Stimulated activated CD4-positive, alpha-beta T cell treated with anti-CD3 and anti-CD28 coated beads, TNF-alpha, amount 100 ng/mL, for 48 hours (primary cell): ENCODE measurements around the gene FNDC10.

Experiments
- DNase-seq, 3 donors: peaks; one replicate each; pipeline ENCODE4 v3.0.0-alpha.2; 2020; ENCODE audit warnings: low read depth in 3 of 3

Gene FNDC10

DNA sequence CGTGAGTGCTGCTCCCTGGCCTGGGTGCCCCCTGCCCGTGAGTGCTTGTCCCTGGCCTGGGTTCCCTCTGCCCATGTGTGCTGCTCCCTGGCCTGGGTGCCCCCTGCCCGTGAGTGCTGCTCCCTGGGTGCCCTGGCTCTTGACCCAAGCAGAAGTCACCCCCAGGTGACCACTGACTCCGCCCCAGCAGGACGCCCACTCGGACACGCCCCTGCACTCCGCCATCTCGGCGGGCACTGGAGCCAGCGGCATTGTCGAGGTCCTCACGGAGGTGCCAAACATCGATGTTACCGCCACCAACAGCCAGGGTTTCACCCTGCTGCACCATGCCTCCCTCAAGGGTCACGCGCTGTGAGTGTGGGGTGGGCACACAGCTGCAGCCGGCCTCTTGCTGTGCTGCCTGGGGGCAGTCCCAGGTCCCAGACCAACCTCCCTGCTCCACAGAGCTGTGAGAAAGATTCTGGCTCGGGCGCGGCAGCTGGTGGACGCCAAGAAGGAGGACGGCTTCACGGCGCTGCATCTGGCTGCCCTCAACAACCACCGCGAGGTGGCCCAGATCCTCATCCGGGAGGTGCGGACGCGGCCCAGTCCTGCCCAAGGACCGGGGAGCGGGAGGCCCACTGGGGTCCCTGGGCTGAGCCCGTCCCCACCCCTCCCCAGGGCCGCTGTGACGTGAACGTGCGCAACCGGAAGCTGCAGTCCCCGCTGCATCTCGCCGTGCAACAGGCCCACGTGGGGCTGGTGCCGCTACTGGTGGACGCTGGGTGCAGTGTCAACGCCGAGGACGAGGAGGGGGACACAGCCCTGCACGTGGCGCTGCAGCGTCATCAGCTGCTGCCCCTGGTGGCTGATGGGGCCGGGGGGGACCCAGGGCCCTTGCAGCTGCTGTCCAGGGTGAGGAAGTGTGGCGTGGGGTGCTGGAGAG lies 28.2 kb upstream of the FNDC10 start:
- DNase-seq, result no peak

DNA sequence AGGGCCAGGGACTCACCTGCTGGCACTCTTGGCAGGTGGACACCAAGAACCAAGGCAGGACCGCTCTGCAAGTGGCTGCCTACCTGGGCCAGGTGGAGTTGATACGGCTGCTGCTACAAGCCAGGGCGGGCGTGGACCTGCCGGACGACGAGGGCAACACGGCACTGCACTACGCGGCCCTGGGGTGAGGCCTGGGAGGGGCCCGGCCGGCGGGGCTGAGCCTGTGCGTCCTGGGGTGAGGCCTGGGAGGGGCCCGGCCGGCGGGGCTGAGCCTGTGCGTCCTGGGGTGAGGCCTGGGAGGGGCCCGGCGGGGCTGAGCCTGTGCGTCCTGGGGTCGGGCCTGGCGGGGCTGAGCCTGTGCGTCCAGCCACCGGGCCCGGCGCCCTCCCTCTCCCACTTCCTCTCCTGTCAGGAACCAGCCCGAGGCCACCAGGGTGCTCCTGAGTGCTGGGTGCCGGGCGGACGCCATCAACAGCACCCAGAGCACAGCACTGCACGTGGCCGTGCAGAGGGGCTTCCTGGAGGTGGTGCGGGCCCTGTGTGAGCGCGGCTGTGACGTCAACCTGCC lies 27.4 kb upstream of the FNDC10 start:
- DNase-seq, result no peak

DNA sequence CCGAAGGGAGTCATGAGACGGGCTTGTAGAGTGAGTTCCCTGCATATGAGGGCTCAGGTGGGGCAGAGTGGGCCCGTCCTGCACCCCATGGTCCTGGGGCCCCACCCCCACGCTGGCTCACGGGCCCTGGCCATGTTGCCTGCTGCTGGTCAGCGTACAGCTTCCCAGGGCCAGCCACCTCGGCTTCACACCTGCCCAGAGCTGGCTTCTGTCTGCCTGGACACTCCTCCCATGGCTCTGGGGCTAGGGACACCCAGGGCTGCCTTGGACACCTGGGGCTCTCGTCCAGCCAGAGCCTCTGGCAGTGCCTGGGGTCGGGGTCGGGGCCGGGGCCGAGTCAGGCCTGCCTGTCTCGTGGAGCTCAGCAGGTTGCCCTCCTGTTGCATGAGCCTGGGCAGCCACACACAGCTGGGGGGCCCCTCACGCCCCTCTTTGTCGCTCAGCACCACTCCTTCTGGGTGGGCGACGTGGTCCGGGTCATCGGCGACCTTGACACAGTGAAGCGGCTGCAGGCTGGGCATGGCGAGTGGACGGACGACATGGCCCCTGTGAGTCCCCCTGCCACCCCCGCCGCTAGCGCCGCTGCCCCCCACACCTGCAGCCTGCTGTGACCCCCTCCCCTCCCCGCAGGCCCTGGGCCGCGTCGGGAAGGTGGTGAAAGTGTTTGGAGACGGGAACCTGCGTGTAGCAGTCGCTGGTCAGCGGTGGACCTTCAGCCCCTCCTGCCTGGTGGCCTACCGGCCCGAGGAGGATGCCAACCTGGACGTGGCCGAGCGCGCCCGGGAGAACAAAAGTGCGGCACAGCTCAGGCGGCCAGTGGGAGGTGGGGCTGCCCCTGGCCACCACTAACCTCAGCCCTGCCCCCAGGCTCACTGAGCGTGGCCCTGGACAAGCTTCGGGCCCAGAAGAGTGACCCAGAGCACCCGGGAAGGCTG lies 26.5 kb upstream of the FNDC10 start:
- DNase-seq, result no peak

DNA sequence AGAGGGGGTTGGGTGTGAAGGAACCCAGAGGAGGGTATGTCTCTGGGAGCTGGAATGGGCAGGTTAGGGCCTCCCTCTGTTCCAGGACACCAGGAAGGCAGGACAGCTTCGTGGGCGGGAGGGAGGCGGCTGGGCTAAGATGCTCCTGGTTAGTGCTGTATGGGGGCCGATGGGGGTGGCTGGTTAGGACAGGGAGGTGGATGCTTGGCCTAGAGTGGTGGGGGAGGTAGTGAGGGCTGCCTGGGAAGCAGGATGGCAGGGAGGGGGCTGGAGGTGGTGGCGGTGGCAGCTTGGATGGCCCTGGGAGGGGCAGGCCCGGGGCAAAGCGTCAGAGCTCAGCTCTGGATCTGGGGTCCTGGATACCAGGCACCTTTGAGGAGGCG lies 25.9 kb upstream of the FNDC10 start:
- no peak for DNase-seq

DNA sequence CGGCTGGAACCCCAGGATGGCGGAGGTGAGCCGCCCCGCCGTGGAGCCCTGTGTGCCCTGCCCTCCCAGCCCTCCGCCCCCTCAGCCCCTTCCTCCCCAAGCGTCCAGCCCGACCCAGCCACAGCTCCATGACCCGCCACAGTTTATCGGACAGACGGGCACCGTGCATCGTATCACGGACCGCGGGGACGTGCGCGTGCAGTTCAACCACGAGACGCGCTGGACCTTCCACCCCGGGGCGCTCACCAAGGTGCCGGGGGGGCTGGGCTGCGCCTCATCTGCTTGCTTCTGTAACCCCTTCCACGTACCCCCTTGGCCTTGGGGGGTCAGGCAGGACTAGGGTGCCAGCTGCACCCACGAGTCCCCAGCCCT lies 25.5 kb upstream of the FNDC10 start:
- no peak for DNase-seq

DNA sequence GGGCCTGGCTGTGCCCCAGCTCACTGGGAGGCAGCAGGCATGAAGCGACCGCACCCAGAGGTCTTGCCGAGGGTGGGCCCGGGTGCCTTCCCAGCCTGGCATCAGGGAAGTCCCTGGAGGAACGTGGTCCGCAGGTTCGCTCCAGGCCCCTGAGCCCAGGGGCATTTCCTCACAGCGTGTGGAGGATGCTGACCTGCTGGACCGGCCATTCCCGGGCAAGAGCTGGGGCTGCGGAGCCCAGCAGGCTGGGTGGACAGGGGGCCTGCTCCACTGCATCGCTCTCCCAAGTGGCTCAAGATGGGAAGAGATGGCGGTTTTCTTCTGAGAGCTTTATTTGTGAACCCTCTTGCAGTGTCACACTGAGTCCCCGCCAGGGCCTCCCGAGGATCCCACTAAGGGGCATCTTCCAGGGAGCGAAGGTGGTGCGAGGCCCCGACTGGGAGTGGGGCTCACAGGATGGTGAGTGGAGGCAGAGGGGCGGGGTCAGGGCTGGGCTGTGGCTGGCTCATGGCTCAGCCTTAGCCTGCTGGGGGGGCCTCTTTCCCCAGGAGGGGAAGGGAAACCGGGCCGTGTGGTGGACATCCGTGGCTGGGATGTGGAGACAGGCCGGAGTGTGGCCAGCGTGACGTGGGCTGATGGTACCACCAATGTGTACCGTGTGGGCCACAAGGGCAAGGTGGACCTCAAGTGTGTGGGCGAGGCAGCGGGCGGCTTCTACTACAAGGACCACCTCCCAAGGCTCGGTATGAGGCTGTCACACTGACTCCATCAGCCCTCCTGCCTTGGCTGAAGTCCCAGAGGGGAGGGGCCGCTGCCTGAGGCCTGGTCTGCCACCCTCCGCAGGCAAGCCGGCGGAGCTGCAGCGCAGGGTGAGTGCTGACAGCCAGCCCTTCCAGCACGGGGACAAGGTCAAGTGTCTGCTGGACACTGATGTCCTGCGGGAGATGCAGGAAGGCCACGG lies 24.8 kb upstream of the FNDC10 start:
- DNase-seq, result no peak

DNA sequence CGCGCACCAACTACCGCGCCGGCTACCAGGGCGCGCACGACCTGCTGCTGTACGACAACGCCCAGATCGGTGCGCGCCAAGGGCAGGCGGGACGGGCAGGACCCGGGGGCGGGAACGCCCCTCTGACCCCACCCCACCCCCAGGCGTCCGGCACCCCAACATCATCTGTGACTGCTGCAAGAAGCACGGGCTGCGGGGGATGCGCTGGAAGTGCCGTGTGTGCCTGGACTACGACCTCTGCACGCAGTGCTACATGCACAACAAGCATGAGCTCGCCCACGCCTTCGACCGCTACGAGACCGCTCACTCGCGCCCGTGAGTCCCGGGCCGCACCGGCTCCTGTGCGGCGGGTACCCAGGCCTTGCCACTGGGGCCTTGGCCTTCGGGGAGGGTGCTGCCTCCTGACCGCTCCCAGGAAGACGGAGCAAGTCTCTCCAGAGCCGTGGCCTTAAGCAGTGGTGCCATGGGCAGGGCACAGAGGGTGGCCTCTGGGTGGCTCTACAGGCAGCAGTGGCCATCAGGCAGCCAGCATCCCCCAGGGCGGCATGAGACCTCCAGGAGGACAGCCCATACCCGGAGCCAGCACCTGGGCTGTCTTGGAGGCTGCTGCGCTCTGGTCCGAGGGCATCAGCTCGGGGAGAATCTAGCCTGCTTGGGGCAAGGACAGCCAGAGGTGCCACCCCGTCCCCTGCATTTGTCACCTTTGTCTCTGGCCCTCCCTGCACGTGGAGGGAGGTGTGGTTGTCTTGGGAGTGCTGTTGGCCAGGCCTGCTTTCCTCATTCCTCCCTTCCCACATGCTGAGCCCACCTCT lies 23.9 kb upstream of the FNDC10 start:
- no peak for DNase-seq

DNA sequence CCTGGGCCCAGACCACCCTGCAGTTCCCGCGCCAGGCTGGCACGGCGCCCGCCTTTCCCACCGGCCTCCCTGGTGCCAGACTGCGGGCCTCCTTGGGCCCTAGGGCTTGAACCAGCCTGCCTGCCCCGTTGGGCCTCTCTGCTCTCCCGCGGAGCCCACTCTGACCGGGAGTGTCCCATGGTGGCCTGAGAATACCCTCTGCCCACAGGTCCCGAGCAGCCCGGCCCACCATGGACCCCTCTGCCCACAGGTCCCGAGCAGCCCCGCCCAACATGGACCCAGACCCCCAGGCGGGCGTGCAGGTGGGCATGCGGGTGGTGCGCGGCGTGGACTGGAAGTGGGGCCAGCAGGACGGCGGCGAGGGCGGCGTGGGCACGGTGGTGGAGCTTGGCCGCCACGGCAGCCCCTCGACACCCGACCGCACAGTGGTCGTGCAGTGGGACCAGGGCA lies 23.3 kb upstream of the FNDC10 start:
- DNase-seq, result no peak

DNA sequence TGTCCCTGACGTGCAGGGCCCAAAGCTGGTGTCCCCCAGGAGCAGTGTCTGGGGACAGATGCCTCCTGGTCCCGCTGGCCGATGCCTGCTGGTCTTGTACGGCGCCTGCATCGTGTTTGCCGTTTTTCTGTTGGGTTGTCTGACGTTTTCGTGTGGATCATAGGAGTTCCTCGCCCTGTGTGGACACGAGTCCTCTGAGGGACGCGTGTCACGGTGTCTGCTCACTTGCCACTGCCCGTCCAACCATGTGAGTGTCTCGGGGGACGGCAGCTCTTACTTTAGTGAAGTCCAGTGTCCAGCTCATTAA lies 22.8 kb upstream of the FNDC10 start:
- no peak for DNase-seq

DNA sequence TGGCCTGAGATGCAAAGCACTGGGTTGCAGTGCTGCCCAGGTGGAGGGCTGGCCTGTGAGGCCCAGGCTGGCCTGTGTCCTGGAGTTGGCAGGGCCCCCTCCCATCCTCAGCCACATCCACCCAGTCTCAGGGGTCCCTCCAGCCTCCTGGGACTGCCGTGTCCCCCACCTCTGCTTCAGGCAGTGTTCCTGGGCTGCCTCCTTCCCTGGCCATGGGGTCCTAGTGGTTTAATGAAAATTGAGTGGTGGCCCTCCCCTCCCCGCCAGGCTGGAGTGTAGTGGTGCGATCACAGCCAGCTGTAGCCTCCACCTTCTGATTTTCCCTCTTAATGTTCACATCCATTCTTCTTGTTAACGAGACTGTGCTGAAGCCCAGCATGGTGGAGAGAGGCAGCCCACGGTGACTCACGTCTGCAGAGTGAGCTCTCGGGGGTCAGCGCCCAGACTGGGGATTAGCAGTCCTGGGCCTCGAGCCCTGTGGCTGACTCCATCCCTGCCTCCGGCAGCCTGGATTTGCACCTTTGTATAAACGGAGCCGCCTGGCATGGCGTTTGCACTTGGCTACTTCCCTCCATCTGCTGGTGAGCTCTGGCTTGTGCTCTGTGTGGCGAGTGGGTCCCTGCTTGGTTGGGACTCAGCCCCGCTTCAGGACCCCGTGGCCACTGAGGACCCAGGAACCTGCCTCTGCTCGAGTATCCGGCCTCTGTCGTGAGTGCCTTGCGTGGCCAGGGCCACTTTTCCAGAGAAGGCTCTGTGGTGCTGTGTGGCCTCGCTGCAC lies 22.3 kb upstream of the FNDC10 start:
- DNase-seq, result no peak

DNA sequence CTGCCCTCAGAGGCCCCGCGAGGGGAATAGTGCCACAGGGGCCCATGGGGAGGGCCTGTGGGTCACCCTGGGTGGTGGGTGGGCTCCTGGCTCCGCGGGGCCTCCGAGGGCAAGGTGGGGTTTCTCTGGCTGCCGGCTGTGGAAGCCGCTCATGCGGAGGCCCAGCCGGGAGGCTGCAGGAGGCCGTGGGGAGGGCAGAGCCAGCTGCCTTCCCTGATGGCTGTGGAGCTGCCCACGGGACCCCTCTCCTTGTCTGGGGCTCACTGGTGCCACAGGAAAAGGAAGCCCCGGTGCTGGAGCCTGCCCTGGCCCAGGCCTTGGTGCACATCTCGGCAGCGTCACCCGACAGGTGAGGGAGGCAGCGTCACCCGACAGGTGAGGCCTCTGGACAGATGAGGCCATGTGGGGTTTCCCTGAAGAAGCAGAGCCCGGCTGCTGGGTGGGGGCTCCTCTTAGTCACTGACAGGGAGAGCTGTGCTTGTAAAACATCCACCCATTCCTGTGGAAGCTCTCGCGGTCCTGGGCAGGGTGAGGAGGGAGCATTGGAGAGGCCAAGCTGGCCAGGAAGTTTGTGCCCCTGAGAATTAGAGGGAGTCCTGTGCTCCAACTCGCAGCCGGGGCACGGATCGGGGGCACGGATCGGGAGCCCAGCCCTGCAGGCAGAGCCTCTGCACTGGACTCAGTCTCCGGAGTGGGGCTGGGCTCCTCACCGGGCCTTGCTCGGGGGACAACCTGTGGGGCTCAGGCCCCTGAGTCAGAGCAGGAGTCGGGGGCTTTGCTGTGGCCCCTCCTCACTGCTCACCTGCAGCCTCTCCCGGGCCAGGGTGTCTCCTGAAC lies 21.5 kb upstream of the FNDC10 start:
- no peak for DNase-seq

DNA sequence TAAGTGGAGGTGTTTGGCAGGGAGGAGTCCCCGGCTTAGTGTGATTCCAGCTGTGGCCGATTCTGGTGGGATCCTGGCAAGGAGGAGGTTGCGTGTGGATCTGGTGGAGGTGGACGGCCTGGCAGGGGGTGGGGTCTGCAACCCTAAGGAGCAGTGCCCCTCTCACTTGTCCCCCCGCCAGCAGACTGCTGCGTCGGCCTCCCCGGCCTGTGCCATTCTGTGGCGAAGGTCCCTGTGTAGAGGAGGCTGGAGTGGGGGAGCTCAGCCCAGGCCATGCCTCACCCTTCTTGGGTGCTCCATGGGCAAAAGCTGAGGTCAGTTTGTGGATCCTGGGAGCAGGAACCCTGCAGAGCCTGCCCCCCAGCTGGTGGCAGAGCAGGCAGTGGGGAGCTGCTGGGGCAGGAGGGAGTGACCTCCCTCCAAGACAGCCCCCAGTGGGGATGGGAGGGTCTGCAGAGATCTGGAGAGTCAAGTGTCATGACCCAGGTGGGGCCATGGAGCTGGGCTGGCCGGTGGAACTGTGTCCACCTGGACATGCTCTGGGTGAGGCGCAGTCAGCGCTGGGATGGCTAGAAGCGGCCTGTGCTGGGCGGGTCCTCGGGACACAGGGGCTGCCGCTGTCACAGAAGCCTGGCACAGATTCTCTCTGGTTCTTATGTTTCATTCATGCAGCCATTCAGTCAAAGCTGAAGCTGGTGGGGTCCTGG lies 20.7 kb upstream of the FNDC10 start:
- no peak for DNase-seq

DNA sequence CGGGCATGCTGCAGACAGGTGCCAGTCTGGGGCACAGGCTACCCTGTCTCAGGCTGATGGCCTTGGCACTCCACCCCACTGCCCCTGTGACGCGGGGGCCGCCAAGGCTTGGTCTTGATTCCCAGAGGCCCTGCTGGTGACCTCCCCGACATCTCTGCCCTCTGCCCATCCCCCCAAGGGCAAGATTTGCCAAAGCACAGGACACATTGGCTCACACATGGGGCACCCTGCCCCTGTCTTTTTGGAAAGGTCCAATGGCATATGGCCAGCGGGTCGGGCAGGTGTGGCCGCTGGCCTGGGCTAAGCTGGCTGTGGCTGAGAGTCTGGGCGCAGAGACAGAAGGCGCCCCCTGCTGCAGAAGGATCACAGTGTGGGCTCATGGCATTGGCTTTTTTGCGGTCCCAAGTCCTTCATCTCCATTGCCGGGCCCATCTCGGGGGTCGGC lies 20.0 kb upstream of the FNDC10 start:
- DNase-seq, result no peak

DNA sequence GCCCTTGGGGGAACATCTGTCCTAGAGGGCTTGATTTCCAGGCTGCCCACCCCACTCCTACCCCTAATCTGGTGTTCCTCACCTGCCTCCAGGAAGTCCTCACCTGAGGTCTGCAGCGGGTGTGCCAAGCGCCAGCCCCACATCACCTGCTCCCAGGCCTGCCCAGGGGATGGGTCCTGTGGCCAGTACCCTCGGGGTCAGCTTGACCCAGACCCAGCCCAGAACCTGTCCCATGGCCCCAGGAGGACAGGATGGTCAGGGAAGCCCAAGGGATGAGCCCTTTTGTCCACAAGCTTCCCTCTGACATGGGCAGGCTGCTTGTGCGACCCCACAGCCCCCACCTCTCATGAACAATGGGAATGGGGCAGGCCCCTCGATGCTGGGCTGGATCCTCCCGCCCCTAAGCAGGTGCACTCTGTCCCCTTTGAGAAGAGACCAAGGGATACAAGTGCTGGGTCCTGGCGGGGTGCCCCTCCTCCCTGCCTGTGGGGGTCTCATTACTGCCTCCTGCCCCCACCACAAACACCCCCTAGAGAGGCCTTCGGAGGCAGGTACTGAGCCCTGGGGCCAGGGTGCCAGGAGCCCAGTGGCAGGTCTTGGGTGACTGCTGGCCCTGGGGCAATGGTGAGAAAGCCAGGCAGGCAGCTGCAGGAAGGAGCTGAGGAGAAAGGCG lies 18.6 kb upstream of the FNDC10 start:
- no peak for DNase-seq

DNA sequence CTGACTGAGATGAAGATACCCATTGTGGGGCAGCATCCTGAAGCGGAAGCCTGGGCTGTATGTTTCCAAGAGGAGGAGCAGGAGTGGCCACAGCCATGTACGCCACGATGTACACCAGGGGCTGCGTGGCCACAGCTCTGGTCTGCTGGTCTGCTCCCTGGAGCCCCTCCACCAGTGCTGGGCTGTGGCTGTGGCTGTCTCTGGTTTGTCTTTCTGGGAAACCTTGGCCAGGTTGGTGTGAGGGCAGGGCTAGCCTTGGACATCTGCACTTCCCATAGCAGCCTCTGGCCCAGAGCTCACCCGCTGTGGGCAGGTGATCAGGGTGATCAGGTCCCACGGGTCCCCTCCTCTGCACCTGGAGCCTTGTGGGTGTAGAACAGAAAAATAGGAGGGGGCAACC lies 18.0 kb upstream of the FNDC10 start:
- DNase-seq, result no peak

DNA sequence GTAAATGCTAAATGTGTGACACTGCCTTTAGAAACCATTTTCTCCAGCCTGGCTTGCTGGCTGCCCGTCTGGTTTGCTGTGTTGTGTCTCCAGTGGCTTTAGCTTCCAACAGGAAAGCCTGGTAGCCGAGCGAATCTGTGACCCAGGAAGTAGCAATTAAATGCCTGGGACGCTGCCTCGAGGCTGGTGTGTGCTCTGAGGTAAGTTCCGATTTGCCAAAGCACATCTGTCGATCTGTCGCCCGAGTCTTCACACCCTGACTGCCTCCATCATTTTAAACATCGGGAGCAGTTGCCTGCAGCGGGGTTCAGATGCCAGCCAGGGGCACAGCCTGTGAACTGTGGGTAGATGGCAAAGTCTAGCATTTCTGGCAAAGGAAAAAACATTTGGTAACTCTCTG lies 17.6 kb upstream of the FNDC10 start:
- DNase-seq, result no peak

DNA sequence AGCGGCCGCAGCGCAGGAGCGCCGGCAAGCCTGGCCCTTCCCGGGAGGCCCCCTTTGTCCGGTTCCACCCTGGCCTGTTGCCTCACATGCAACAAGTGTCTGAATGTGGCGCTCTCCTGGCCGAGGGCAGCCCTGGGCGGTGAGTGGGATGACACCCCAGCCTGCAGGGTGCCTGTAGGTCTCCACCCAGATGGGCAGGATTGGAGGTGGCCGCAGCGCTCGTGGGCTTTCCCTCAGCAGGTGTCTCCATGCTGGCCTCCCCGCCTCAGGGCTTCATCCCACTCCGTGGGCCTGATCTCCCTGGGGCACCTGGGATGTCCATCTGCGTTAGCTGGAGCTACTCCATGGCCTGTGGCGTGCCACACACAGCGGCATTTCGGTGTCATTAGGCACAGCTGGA lies 16.9 kb upstream of the FNDC10 start:
- no peak for DNase-seq
